ENCODE measurements around the gene PATZ1.

PATZ1 gene

GRCh38 chr22:31281733-31282132, 64.4 kb downstream of the PATZ1 start:
- no peak for DNase-seq

GRCh38 chr22:31279821-31280505, 66.2 kb downstream of the PATZ1 start:
- DNase-seq, result no peak

GRCh38 chr22:31279327-31279669, 66.8 kb downstream of the PATZ1 start:
- DNase-seq, result no peak

- DNase-seq, result no peak
These were observed 67.4 kb downstream of the PATZ1 start for GRCh38 chr22:31278626-31279326.

GRCh38 chr22:31278151-31278621, 68.0 kb downstream of the PATZ1 start:
- DNase-seq, result no peak

GRCh38 chr22:31277741-31278140, 68.4 kb downstream of the PATZ1 start:
- no peak for DNase-seq

GRCh38 chr22:31276426-31277167, 69.5 kb downstream of the PATZ1 start:
- no peak for DNase-seq
